HepG2 (cell line): ENCODE data around the gene MND1. TPM values are rescaled to one million over a fixed set of nuclear protein-coding genes. Genes with fewer than 3 reads are reported as not detected.

Source experiments
- ATAC-seq: fragments of 200-7000 bp; cut with Tn5 transposase; 3 replicates; pipeline ENCODE4 v1.9.1; 2020; ENCODE audit warnings: mild to moderate bottlenecking, moderate library complexity
- BruUV-seq: library from RNA; stranded (reverse); fragments of 400-500 nt; replicated peaks from 2 replicates; lab custom pipeline; 2021; lab: Mats Ljungman, UMichigan
- CTCF ChIA-PET: fragments of 300-600 bp; formaldehyde crosslinking; extraction: SDS; loops from one replicate; lab custom pipeline; 2021; ENCODE audit warnings: low total read pairs, inconsistent platforms, low intra/inter-chr PET ratio; lab: Yijun Ruan, JAX
- POLR2A ChIA-PET: fragments of 350-600 bp; sonication (Branson Sonifier 250); formaldehyde crosslinking; loops from one replicate; lab custom pipeline; 2020; ENCODE audit warnings: antibody characterized with exemption, inconsistent platforms; lab: Yijun Ruan, JAX
- DNase-seq: peaks from one replicate; pipeline ENCODE4 v3.0.0-alpha.2; 2015; ENCODE audit warnings: low spot score
- FAIRE-seq: peaks from 3 replicates; lab custom pipeline; 2011; peaks lifted over from hg19 to GRCh38; lab: Jason Lieb, UNC
- H2AFZ ChIP-seq: one replicate; pipeline ENCODE4 v1.6.1; 2011; ENCODE audit warnings: low read length, inconsistent platforms
- H3K27ac ChIP-seq: fragments of 300-600 bp; 3 replicates; pipeline ENCODE4 v1.8.0; 2011; ENCODE audit warnings: mixed run types, mild to moderate bottlenecking, mixed read lengths, low read length, inconsistent platforms; ENCODE audit not compliant: insufficient read depth; ENCODE audit errors: extremely low read length
- H3K27me3 ChIP-seq, 2 experiments: fragments of 200-600 bp in 1 of 2; 2 replicates in 1 of 2; 3 replicates in 1 of 2; pipeline versions ENCODE4 v1.6.0 to v1.8.0; 2011; ENCODE audit warnings: low read length in 2 of 2, mild to moderate bottlenecking in 2 of 2, moderate library complexity in 2 of 2, inconsistent platforms in 1 of 2; ENCODE audit not compliant: insufficient read depth in 2 of 2, control insufficient read depth in 1 of 2
- H3K36me3 ChIP-seq, 2 experiments: fragments of 200-600 bp in 1 of 2; replicated peaks in 1 of 2; 2 replicates in 1 of 2; 3 replicates in 1 of 2; pipeline versions ENCODE4 v1.5.1 to v1.8.0; 2011; ENCODE audit warnings: low read length in 2 of 2, inconsistent platforms in 1 of 2; ENCODE audit not compliant: insufficient read depth in 2 of 2, control insufficient read depth in 1 of 2
- H3K4me1 ChIP-seq: 2 replicates; pipeline ENCODE4 v1.5.1; 2012; ENCODE audit warnings: low read length, inconsistent platforms; ENCODE audit not compliant: insufficient read depth
- H3K4me2 ChIP-seq: 2 replicates; pipeline ENCODE4 v1.6.0; 2011; ENCODE audit warnings: low read depth, low read length, inconsistent platforms
- H3K4me3 ChIP-seq, 3 experiments: fragments of 200-600 bp in 1 of 3; sonication (generic), shearing (Covaris generic) in 1 of 3; replicated peaks in 1 of 3; 2 replicates each; pipeline ENCODE4 v1.5.1; 2011 to 2016; ENCODE audit warnings: low read length in 3 of 3, inconsistent platforms in 2 of 3, low read depth in 2 of 3, mild to moderate bottlenecking in 2 of 3, control low read depth in 1 of 3, mixed read lengths in 1 of 3; ENCODE audit not compliant: insufficient read depth in 1 of 3
- H3K79me2 ChIP-seq: one replicate; pipeline ENCODE4 v1.6.1; 2011; ENCODE audit warnings: low read length, inconsistent platforms; ENCODE audit not compliant: insufficient read depth
- H3K9ac ChIP-seq: 2 replicates; pipeline ENCODE4 v1.6.0; 2011; ENCODE audit warnings: mild to moderate bottlenecking, low read depth, low read length, inconsistent platforms; ENCODE audit not compliant: insufficient read depth
- H3K9me3 ChIP-seq: 2 replicates; pipeline ENCODE4 v1.5.1; 2012; ENCODE audit warnings: mild to moderate bottlenecking, low read length
- H4K20me1 ChIP-seq: 2 replicates; pipeline ENCODE4 v1.6.0; 2011; ENCODE audit warnings: inconsistent platforms, mild to moderate bottlenecking, low read length, moderate library complexity; ENCODE audit not compliant: insufficient read depth
- ATF7 ChIP-seq, 2 experiments: fragments of 450-650 bp in 1 of 2; sonication (generic) in 1 of 2; formaldehyde crosslinking in 1 of 2; IDR thresholded peaks; 2 replicates each; pipeline versions ENCODE4 v1.4.0 to v1.6.1; 2016 to 2020; ENCODE audit warnings: antibody characterized with exemption in 1 of 2, mild to moderate bottlenecking in 1 of 2, missing genetic modification reagents in 1 of 2
- GATAD1 ChIP-seq: IDR thresholded peaks from 2 replicates; pipeline ENCODE4 v1.6.1; 2016; ENCODE audit warnings: missing genetic modification reagents, missing compliant biosample characterization
- KDM3A ChIP-seq: IDR thresholded peaks from 2 replicates; pipeline ENCODE4 v1.6.1; 2018; ENCODE audit warnings: low read depth, missing compliant biosample characterization
- MAFF ChIP-seq: IDR thresholded peaks from 2 replicates; pipeline ENCODE4 v1.6.1; 2011; ENCODE audit warnings: low read depth, low read length, improper control_type of control experiment
- MIER3 ChIP-seq: IDR thresholded peaks from 2 replicates; pipeline ENCODE4 v1.6.1; 2016; ENCODE audit warnings: missing compliant biosample characterization, borderline replicate concordance
- PLRG1 ChIP-seq: fragments of 450-650 bp; conservative IDR thresholded peaks from 2 replicates; pipeline ENCODE4 v1.6.1; 2016
- PRMT3 ChIP-seq: sonication (generic); formaldehyde crosslinking; IDR thresholded peaks from 2 replicates; pipeline ENCODE4 v1.8.1; 2022; ENCODE audit warnings: low read depth, mild to moderate bottlenecking, moderate library complexity, missing genetic modification reagents, borderline replicate concordance
- RBM22 ChIP-seq: fragments of 200-400 bp; formaldehyde crosslinking; optimal IDR thresholded peaks from 2 replicates; pipeline ENCODE3; 2017; ENCODE audit warnings: mild to moderate bottlenecking, low read length, moderate library complexity
- RFXAP ChIP-seq: sonication (generic); formaldehyde crosslinking; IDR thresholded peaks from 2 replicates; pipeline ENCODE4 v1.4.0; 2020; ENCODE audit warnings: missing genetic modification reagents, borderline replicate concordance
- TMF1 ChIP-seq: sonication (generic); formaldehyde crosslinking; IDR thresholded peaks from 2 replicates; pipeline ENCODE4 v1.8.1; 2022; ENCODE audit warnings: low read depth, missing genetic modification reagents
- TRIM24 ChIP-seq: sonication (generic); formaldehyde crosslinking; IDR thresholded peaks from 2 replicates; pipeline ENCODE4 v1.8.0; 2022; ENCODE audit warnings: mild to moderate bottlenecking, missing genetic modification reagents
- ZNF292 ChIP-seq: sonication (generic); formaldehyde crosslinking; IDR thresholded peaks from 2 replicates; pipeline ENCODE4 v1.8.1; 2022; ENCODE audit warnings: mild to moderate bottlenecking, low read depth, missing genetic modification reagents, borderline replicate concordance
- ZNF775 ChIP-seq: sonication (generic); formaldehyde crosslinking; IDR thresholded peaks from 2 replicates; pipeline ENCODE4 v1.4.0; 2020; ENCODE audit warnings: missing genetic modification reagents, mild to moderate bottlenecking, moderate library complexity, borderline replicate concordance
- WGBS: methylation state at CpG from one replicate; pipeline ENCODE4 v1.1.6; 2017; ENCODE audit warnings: low lambda C conversion rate; 5-methylcytosine and 5-hydroxymethylcytosine counted together
- in situ Hi-C: cut with HindIII; loops from 2 replicates; pipeline ENCODE4 v1.10.0; 2017; ENCODE audit warnings: low pct_unique_long_range_greater_than_20kb; ENCODE audit not compliant: extremely low pct_ligation_motif_present
- intact Hi-C: fragments of 100-400 bp; cut with micrococcal nuclease; formaldehyde crosslinking; loops from one replicate; pipeline ENCODE4 v1.10.0; 2022; ENCODE audit not compliant: unreplicated experiment
- polyA plus RNA-seq, 8 experiments: library from polyadenylated mRNA; depleted of rRNA in 3 of 8; stranded (reverse) in 7 of 8; unstranded in 1 of 8; fragments of >200 nt; fragmentation: Illumina TruSeq in 4 of 8; extraction: Trizol in 4 of 8; gene quantifications; 2 replicates each; pipeline versions ENCODE4 v1.2.1 to v1.2.3, GENCODE V29; 2011 to 2016; ENCODE audit warnings: low read depth in 4 of 8, missing spikeins in 1 of 8, mixed read lengths in 1 of 8; ENCODE audit not compliant: insufficient read depth in 1 of 8
- total RNA-seq, 5 experiments: library from RNA; depleted of rRNA; stranded (reverse); fragments of >200 nt; fragmentation: Illumina TruSeq; extraction: Trizol; gene quantifications; 2 replicates each; pipeline ENCODE4 v1.2.3, GENCODE V29; 2016; ENCODE audit warnings: low read depth in 1 of 5
- TF ChIP-seq, protein P1 (sequence below): sonication (generic); formaldehyde crosslinking; conservative IDR thresholded peaks from 2 replicates; pipeline ENCODE4 v1.4.0; 2020; ENCODE audit warnings: missing genetic modification reagents
- TF ChIP-seq, protein P2 (sequence below): sonication (generic); formaldehyde crosslinking; IDR thresholded peaks from 2 replicates; pipeline ENCODE4 v1.4.0; 2020; ENCODE audit warnings: missing genetic modification reagents
- TF ChIP-seq, protein P3 (sequence below): sonication (generic); formaldehyde crosslinking; IDR thresholded peaks from 2 replicates; pipeline ENCODE4 v1.8.1; 2022; ENCODE audit warnings: mild to moderate bottlenecking, missing genetic modification reagents

Gene MND1
- total and polyA plus RNA-seq, 2 of the 13 experiments (the other 11 are each of a cell fraction or from before 2014, with no cell fraction given) = 4.8 to 30.7 TPM

DNA sequence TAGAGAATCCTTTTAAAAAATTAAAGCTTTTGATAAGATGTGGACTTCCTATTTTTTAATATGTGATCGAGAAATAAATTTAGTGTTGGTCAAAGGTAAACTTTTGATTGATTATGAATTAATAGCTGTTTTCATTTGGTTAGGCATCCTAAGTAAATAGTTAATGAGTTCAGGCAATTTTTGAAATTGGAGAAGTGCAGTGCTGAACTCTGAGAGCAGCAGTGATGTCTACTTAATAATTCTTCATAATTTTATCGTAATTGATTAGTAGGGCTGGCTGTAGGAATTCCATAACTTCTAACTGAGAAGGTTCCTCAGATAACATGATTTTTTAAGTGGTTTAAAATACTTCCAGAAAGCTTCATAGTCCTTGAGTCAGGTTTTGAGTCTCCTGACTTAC is 1.5 kb downstream of the MND1 start:
- FAIRE-seq = no peak
- 65% methylated on average over 2 of the region's 2 CpGs for WGBS
- TF ChIP-seq PRMT3 (CRISPR knock-in tag) (no peak), TRIM24 (CRISPR knock-in tag) (no peak), ZNF775 (CRISPR knock-in tag) (no peak), ZNF292 (CRISPR knock-in tag) (no peak), RFXAP (no peak), GATAD1 (CRISPR knock-in tag) (no peak), MIER3 (CRISPR knock-in tag) (no peak), ATF7 (IDR thresholded peaks at IDR 0.05) (no peak), ATF7 (CRISPR knock-in tag; IDR thresholded peaks at IDR 0.05) (no peak), RBM22 (no peak), PLRG1 (no peak), TMF1 (no peak), MAFF (no peak), KDM3A (no peak)
- TF ChIP-seq, protein P1, sequence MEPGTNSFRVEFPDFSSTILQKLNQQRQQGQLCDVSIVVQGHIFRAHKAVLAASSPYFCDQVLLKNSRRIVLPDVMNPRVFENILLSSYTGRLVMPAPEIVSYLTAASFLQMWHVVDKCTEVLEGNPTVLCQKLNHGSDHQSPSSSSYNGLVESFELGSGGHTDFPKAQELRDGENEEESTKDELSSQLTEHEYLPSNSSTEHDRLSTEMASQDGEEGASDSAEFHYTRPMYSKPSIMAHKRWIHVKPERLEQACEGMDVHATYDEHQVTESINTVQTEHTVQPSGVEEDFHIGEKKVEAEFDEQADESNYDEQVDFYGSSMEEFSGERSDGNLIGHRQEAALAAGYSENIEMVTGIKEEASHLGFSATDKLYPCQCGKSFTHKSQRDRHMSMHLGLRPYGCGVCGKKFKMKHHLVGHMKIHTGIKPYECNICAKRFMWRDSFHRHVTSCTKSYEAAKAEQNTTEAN (CRISPR knock-in tag) = no peak
- TF ChIP-seq, protein P2, sequence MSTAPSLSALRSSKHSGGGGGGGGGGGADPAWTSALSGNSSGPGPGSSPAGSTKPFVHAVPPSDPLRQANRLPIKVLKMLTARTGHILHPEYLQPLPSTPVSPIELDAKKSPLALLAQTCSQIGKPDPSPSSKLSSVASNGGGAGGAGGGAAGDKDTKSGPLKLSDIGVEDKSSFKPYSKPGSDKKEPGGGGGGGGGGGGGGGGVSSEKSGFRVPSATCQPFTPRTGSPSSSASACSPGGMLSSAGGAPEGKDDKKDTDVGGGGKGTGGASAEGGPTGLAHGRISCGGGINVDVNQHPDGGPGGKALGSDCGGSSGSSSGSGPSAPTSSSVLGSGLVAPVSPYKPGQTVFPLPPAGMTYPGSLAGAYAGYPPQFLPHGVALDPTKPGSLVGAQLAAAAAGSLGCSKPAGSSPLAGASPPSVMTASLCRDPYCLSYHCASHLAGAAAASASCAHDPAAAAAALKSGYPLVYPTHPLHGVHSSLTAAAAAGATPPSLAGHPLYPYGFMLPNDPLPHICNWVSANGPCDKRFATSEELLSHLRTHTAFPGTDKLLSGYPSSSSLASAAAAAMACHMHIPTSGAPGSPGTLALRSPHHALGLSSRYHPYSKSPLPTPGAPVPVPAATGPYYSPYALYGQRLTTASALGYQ (CRISPR knock-in tag) = no peak
- TF ChIP-seq, protein P3, sequence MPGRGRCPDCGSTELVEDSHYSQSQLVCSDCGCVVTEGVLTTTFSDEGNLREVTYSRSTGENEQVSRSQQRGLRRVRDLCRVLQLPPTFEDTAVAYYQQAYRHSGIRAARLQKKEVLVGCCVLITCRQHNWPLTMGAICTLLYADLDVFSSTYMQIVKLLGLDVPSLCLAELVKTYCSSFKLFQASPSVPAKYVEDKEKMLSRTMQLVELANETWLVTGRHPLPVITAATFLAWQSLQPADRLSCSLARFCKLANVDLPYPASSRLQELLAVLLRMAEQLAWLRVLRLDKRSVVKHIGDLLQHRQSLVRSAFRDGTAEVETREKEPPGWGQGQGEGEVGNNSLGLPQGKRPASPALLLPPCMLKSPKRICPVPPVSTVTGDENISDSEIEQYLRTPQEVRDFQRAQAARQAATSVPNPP (CRISPR knock-in tag) = no peak
- TF ChIP-seq, all 625 proteins: peak for 0
- Histone ChIP-seq H4K20me1 (no peaks in the 10 kb centered on the region), H3K79me2 (peaks cover 38% of the 10 kb centered on the region), H3K9ac (peak overlapping the region; percentile 76; the same call in 1 of the 2 replicates), H3K36me3 (no peaks in the 10 kb centered on the region), H3K9me3 (no peaks in the 10 kb centered on the region), H3K27me3 (no peaks in the 10 kb centered on the region; a peak in 1 of 5 replicates), H3K4me2 (peak overlapping the region; percentile 82), H2AFZ (no peak overlapping the region), H3K4me3 (peak overlapping the region; percentile 79 to 83 (median 81); a peak in 4 of 6 replicates), H3K27ac (no peak overlapping the region), H3K4me1 (peaks cover 47% of the 10 kb centered on the region)
- POLR2A ChIA-PET = no interaction called here
- in situ Hi-C loops (loop anchor here (5.0 kb wide), 1 partner anchor 231 kb away; no protein-coding TSS in a partner anchor), intact Hi-C loops (no loop called here)
- BruUV-seq = no TSS peak
- ATAC-seq = no peak
- CTCF ChIA-PET = no interaction called here
- DNase-seq = no peak
